K562 treated with DMSO at 1 percent for 12 hours (cell line): Measurements from ENCODE around the gene IFT20. TPM values are rescaled to one million over a fixed set of nuclear protein-coding genes. Genes with fewer than 3 reads are reported as not detected.

Source experiments
- total RNA-seq: library from RNA; unstranded; fragments of 300-600 nt; gene quantifications from 2 replicates; pipeline ENCODE4 v1.2.3, GENCODE V29; 2022; ENCODE audit not compliant: insufficient read depth

Gene IFT20, protein sequence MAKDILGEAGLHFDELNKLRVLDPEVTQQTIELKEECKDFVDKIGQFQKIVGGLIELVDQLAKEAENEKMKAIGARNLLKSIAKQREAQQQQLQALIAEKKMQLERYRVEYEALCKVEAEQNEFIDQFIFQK
- 45.2 and 56.4 TPM in 2 replicates for total RNA-seq

GRCh38 chr17:28335201-28335958 is at the start of gene IFT20, which contains the start of gene TNFAIP1:
Gene IFT20 (minus strand): TSS chr17:28335472. CDS start chr17:28331985, 3,487 bp downstream.
Gene TNFAIP1 (plus strand): TSS chr17:28335761. CDS start chr17:28339522, 3,761 bp downstream.

DNA sequence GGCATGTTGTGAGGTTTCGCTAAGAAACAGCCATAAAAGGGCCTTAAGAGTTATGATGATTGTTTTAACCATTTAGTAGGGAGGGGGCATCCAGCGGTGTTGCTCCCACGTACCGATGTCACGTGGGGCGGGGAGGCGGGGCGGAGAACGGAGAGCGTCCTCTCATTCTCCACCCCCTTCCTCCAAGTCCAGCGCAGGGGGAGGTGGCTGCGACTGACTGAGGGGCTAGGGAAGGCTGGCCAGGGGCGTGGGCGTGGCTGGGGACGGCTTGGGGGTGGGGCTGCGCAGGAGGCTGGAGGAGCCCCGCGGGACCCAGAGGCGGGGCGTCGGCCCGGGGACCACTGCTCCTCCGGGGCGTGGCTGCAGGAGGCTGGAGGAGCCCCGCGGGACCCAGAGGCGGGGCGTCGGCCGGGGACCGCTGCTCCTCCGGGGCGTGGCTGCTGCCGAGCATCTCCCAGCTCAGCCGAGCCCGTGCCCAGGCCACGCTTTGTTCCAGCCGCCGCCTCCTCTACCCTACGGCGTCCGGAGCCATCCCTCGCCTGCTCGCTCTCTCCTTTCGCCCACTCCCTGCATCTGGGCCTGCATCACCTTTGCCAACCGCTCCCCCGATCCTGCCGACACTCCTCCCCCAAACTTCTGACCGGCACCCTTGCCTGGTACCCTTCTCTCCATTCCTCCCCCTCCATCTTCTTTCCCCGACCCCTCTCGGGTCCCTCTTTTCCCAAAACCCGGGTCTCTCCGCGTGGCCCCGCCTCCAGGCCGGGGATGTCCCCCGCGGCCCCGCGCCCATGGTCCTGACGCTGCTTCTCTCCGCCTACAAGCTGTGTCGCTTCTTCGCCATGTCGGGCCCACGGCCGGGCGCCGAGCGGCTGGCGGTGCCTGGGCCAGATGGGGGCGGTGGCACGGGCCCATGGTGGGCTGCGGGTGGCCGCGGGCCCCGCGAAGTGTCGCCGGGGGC is 36.3 kb upstream of the IFT20 start, which contains the start of gene SARM1:
Gene SARM1, plus strand, starts transcription at position 450 of the 958 bp plus-strand sequence. Its CDS starts 339 bp downstream, at position 789.

DNA sequence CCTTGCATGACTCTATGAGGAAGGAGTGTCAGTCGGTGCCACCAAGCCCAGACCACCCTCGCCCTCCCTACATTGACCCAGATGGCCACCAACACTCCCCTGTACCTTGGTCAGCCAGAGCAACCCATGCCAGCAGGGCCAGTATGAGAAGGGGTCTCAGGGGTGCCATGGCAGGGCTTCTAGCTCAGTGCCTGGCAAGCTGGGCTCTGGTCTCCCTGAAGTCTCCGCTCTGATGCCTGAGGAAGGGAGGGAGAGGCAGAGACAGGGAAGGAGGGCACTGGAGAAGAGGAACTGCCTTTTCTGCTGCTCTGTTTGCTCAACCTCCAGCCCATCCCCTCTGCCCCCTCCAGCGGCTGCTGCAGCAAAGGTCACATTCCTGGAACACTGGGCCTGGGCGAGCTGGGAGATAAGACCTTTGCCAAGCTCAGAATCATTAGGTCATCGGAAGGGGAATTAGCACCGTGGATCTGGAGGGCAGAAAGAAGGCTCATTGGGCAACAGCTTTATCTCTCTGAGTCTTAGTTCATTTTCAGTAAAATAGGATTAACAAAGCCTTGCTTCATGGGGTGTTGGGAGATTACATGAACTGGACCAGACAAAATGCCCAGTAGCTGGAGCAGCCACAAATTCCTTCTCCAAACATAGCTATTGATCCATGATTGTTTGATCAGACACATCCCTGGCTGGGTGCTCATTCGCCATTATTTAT is 34.9 kb upstream of the IFT20 start, which contains the start of gene VTN:
Gene VTN, minus strand, starts transcription at position 273 of the 709 bp plus-strand sequence. Its CDS starts 104 bp downstream, at position 169.

GRCh38 chr17:28364665-28365363 is 29.5 kb upstream of the IFT20 start, which contains the start of gene SEBOX:
Gene SEBOX (minus strand): TSS chr17:28365199. CDS start chr17:28365151, 48 bp downstream.

GRCh38 chr17:28357061-28357900 is 22.0 kb upstream of the IFT20 start, which contains the start of gene POLDIP2:
Gene POLDIP2 (minus strand): TSS chr17:28357527. CDS start chr17:28357448, 79 bp downstream.

DNA sequence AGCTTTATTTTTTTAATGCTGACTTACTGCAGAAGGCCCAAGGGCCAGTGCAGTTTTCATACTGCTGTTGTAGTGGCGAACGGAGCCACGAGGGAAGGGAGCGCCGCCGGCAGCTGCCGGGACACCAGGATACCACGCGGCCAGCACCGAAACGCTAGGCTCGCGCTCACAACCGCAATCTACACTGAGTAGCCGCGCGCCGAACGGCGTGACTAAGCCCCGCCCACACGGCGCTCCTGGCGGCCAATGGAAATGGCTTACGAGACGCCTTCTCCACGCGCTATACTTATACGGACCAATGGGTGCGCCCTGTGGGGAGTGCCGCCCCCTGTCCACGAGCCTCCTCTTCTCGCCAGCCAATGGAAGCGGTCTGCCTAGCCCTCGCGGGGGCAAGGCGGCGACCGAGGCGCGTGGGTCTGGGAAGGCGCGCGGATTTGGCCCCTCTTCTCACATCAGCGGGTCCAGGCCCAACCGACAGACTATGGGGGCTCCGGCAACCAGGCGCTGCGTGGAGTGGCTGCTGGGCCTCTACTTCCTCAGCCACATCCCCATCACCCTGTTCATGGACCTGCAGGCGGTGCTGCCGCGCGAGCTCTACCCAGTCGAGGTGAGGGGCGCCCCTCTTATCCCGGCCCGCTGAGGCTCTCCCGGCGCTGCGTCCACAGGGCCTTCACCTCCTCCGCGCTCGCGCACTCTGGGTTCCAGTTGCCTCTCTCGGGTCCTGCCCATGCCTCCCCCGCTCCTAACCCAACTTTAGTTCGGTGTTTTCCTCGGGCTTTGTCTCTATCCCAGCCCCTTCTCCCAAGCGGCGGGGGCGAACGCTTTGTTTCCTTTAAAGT is 16.3 kb downstream of the IFT20 start, which contains the start of gene TMEM97:
Gene TMEM97, plus strand, starts transcription at position 442 of the 839 bp plus-strand sequence. Its CDS starts 40 bp downstream, at position 482.

Other genes with a start within 250 kb of the IFT20 start
- 18.5 and 38.9 TPM in 2 replicates for gene TMEM97, start 16.3 kb downstream of the IFT20 start, total RNA-seq
- 10.8 and 26.3 TPM in 2 replicates for gene TNFAIP1, start 289 bp upstream of the IFT20 start, total RNA-seq
- 60.4 and 87.3 TPM in 2 replicates for gene POLDIP2, start 22.1 kb upstream of the IFT20 start, total RNA-seq
- not detected in 2 replicates for gene SEBOX, start 29.7 kb upstream of the IFT20 start, total RNA-seq
- gene VTN, start 34.8 kb upstream of the IFT20 start, total RNA-seq, result 0.46 and 0.51 TPM in 2 replicates
- 0.94 and 3.4 TPM in 2 replicates for gene SARM1, start 36.2 kb upstream of the IFT20 start, total RNA-seq
- gene SLC46A1, start 70.7 kb upstream of the IFT20 start, total RNA-seq, result 0.89 and 4.3 TPM in 2 replicates
- not detected in 2 replicates for gene SLC13A2, start 138.2 kb upstream of the IFT20 start, total RNA-seq
- not detected in 2 replicates for gene FOXN1, start 170.9 kb upstream of the IFT20 start, total RNA-seq
- gene UNC119, start 217.2 kb upstream of the IFT20 start, total RNA-seq, result 39.8 and 45.5 TPM in 2 replicates
- gene PIGS, start 236.1 kb upstream of the IFT20 start, total RNA-seq, result 53.7 and 110 TPM in 2 replicates
- 40.3 and 62.1 TPM in 2 replicates for gene ALDOC, start 241.4 kb upstream of the IFT20 start, total RNA-seq